K562 (cell line): ENCODE results near the gene CDC14A. TPM values are rescaled to one million over a fixed set of nuclear protein-coding genes. Genes with fewer than 3 reads are reported as not detected.

Source experiments
- ATAC-seq: fragments of 200-7000 bp; cut with Tn5 transposase; 3 replicates; pipeline ENCODE4 v1.9.1; 2020; ENCODE audit warnings: moderate library complexity
- BruUV-seq: library from RNA; stranded (reverse); fragments of 400-500 nt; replicated peaks from 2 replicates; lab custom pipeline; 2021; lab: Mats Ljungman, UMichigan
- CTCF ChIA-PET: fragments of 300-600 bp; formaldehyde crosslinking; extraction: SDS; loops from one replicate; lab custom pipeline; 2021; ENCODE audit warnings: low intra/inter-chr PET ratio; lab: Yijun Ruan, JAX
- POLR2A ChIA-PET: fragments of 300-600, 350-650 bp; sonication (Branson Sonifier 250); formaldehyde crosslinking; extraction: SDS; loops from one replicate; lab custom pipeline; 2021; ENCODE audit warnings: antibody characterized with exemption, inconsistent platforms; lab: Yijun Ruan, JAX
- DNase-seq, 4 experiments: peaks; one replicate each; pipeline versions ENCODE4 v3.0.0 to v3.0.0-alpha.2; 2011 to 2018; ENCODE audit warnings: low spot score in 3 of 4, mixed read lengths in 3 of 4; ENCODE audit errors: extremely low read depth in 1 of 4
- FAIRE-seq: peaks from 2 replicates; lab custom pipeline; 2011; peaks lifted over from hg19 to GRCh38; lab: Jason Lieb, UNC
- H2AFZ ChIP-seq: 2 replicates; pipeline ENCODE4 v1.6.0; 2011; ENCODE audit warnings: low read depth, low read length, control low read depth, inconsistent platforms
- H3K27ac ChIP-seq: fragments of 200-600 bp; 3 replicates; pipeline ENCODE4 v1.8.0; 2011; ENCODE audit warnings: low read depth, mild to moderate bottlenecking, control low read depth, inconsistent platforms, low read length, moderate library complexity, mixed read lengths; ENCODE audit errors: extremely low read depth
- H3K27me3 ChIP-seq, 2 experiments: fragments of 300-600 bp in 1 of 2; 2 replicates in 1 of 2; 3 replicates in 1 of 2; pipeline versions ENCODE4 v1.6.0 to v1.8.0; 2011; ENCODE audit warnings: inconsistent platforms in 2 of 2, low read length in 2 of 2, mild to moderate bottlenecking in 1 of 2, mixed read lengths in 1 of 2, moderate library complexity in 1 of 2; ENCODE audit not compliant: control insufficient read depth in 2 of 2, insufficient read depth in 2 of 2
- H3K36me3 ChIP-seq: fragments of 300-600 bp; 3 replicates; pipeline ENCODE4 v1.8.0; 2011; ENCODE audit warnings: mild to moderate bottlenecking, low read length, inconsistent platforms; ENCODE audit not compliant: control insufficient read depth, insufficient read depth
- H3K4me1 ChIP-seq, 2 experiments: fragments of 200-600 bp in 1 of 2; replicated peaks in 1 of 2; 2 replicates in 1 of 2; 3 replicates in 1 of 2; pipeline versions ENCODE4 v1.5.1 to v1.8.0; 2011; ENCODE audit warnings: inconsistent platforms in 2 of 2, low read length in 2 of 2, mild to moderate bottlenecking in 1 of 2, mixed read lengths in 1 of 2, moderate library complexity in 1 of 2; ENCODE audit not compliant: control insufficient read depth in 2 of 2, insufficient read depth in 2 of 2
- H3K4me2 ChIP-seq: 2 replicates; pipeline ENCODE4 v1.6.1; 2011; ENCODE audit warnings: low read length, control low read depth, inconsistent platforms, mixed read lengths; ENCODE audit not compliant: insufficient read depth
- H3K4me3 ChIP-seq: fragments of 200-600 bp; sonication (generic), shearing (Covaris generic); 2 replicates; pipeline ENCODE4 v1.5.1; 2016; ENCODE audit warnings: control low read depth, inconsistent platforms
- H3K79me2 ChIP-seq: fragments of 200-600 bp; 3 replicates; pipeline ENCODE4 v1.8.0; 2011; ENCODE audit warnings: low read length, inconsistent platforms; ENCODE audit not compliant: control insufficient read depth, insufficient read depth
- H3K9ac ChIP-seq, 2 experiments: 2 replicates each; pipeline versions ENCODE4 v1.6.0 to v1.6.1; 2011; ENCODE audit warnings: low read depth in 2 of 2, low read length in 2 of 2, control low read depth in 1 of 2, inconsistent platforms in 1 of 2, mild to moderate bottlenecking in 1 of 2, mixed read lengths in 1 of 2; ENCODE audit not compliant: insufficient read depth in 1 of 2
- H3K9me1 ChIP-seq: one replicate; pipeline ENCODE4 v1.6.0; 2011; ENCODE audit warnings: inconsistent platforms, mild to moderate bottlenecking, low read length, moderate library complexity; ENCODE audit not compliant: control insufficient read depth, insufficient read depth
- H3K9me3 ChIP-seq: replicated peaks from 2 replicates; pipeline ENCODE4 v1.5.1; 2011; ENCODE audit warnings: low read depth, low read length, inconsistent platforms; ENCODE audit not compliant: control insufficient read depth, insufficient read depth
- H4K20me1 ChIP-seq: replicated peaks from 2 replicates; pipeline ENCODE4 v1.6.1; 2011; ENCODE audit warnings: low read length, inconsistent platforms, mixed read lengths; ENCODE audit not compliant: control insufficient read depth, insufficient read depth
- ARHGAP35 ChIP-seq: fragments of 450-650 bp; IDR thresholded peaks from 2 replicates; pipeline ENCODE4 v1.6.1; 2018; ENCODE audit not compliant: partially characterized antibody
- BRF1 ChIP-seq: IDR thresholded peaks from 3 replicates; pipeline ENCODE4 v1.6.1; 2011; ENCODE audit warnings: borderline replicate concordance, mild to moderate bottlenecking; ENCODE audit not compliant: insufficient read length; ENCODE audit errors: extremely low read depth
- HMGXB4 ChIP-seq: sonication (generic); formaldehyde crosslinking; IDR thresholded peaks from 2 replicates; pipeline ENCODE4 v1.8.1; 2023; ENCODE audit warnings: mild to moderate bottlenecking, missing genetic modification reagents
- KAT8 ChIP-seq: fragments of 450-650 bp; IDR thresholded peaks from 2 replicates; pipeline ENCODE4 v1.6.1; 2016; ENCODE audit warnings: low read depth, mild to moderate bottlenecking
- NONO ChIP-seq, 2 experiments: fragments of 200-400 bp in 1 of 2; fragments of 450-650 bp in 1 of 2; formaldehyde crosslinking in 1 of 2; IDR thresholded peaks; 2 replicates each; pipeline ENCODE4 v1.6.1; 2017; ENCODE audit warnings: low read depth in 2 of 2, mild to moderate bottlenecking in 2 of 2, moderate library complexity in 2 of 2, low read length in 1 of 2
- RHOXF2B ChIP-seq: fragments of 250-450 bp; sonication (Bioruptor Pico); conservative IDR thresholded peaks from 2 replicates; pipeline ENCODE4 v1.5.1; 2021
- SPI1 ChIP-seq: IDR thresholded peaks from 2 replicates; pipeline ENCODE4 v1.6.1; 2011; ENCODE audit warnings: low read depth, low read length, control low read depth, borderline replicate concordance
- TFE3 ChIP-seq: fragments of 450-650 bp; formaldehyde crosslinking; IDR thresholded peaks from 2 replicates; pipeline ENCODE4 v1.4.0; 2020; ENCODE audit warnings: mild to moderate bottlenecking, mixed read lengths
- ZNF277 ChIP-seq: fragments of 250-450 bp; sonication (Bioruptor Pico); IDR thresholded peaks from 2 replicates; pipeline ENCODE4 v1.8.0; 2022; ENCODE audit warnings: inconsistent platforms, mild to moderate bottlenecking, moderate library complexity, borderline replicate concordance
- ZNF311 ChIP-seq: fragments of 250-450 bp; sonication (Bioruptor Pico); IDR thresholded peaks from 2 replicates; pipeline ENCODE4 v1.4.0; 2020; ENCODE audit warnings: mild to moderate bottlenecking, moderate library complexity
- WGBS: fragments of 100-300 bp; shearing (Covaris generic); methylation state at CpG from one replicate; pipeline ENCODE4 v1.1.6; 2016; ENCODE audit warnings: low coverage, mixed read lengths; ENCODE audit not compliant: insufficient coverage; ENCODE audit errors: missing lambda C conversion rate; 5-methylcytosine and 5-hydroxymethylcytosine counted together
- in situ Hi-C: fragments of 300-500 bp; cut with MboI; formaldehyde crosslinking; loops from 4 replicates; pipeline ENCODE4 v1.15.0; 2018; ENCODE audit warnings: inconsistent platforms, mixed read lengths
- intact Hi-C: fragments of 100-400 bp; cut with micrococcal nuclease; formaldehyde crosslinking; loops from 2 replicates; pipeline ENCODE4 v1.14.2; 2022
- polyA plus RNA-seq, 8 experiments: library from polyadenylated mRNA; depleted of rRNA in 4 of 8; stranded (reverse) in 5 of 8; unstranded in 3 of 8; fragments of >200 nt; fragmentation: Nextera tagmentation in 2 of 8; fragmentation: Illumina TruSeq in 1 of 8; extraction: Ambion mirVana in 2 of 8; extraction: Trizol in 1 of 8; gene quantifications; 2 replicates each; pipeline versions ENCODE4 v1.2.1 to v1.2.3, GENCODE V29; 2011 to 2014; ENCODE audit warnings: inconsistent platforms in 1 of 8, missing spikeins in 1 of 8
- total RNA-seq, 7 experiments: library from RNA; depleted of rRNA in 6 of 7; stranded (reverse); fragments of >200 nt in 6 of 7; fragmentation: Illumina TruSeq in 2 of 7; extraction: Trizol in 2 of 7; gene quantifications; 2 replicates each; pipeline versions ENCODE4 v1.2.1 to v1.2.3, GENCODE V29; 2011 to 2021; ENCODE audit warnings: low replicate concordance in 1 of 7

The CDC14A gene
- total and polyA plus RNA-seq, 9 of the 15 experiments (the other 6 are each of a cell fraction or from before 2014, with no cell fraction given), result 17.0 to 74.3 (median 33.4) TPM

GRCh38 chr1:100380635-100381034 is 28.3 kb downstream of the CDC14A start (continued):
- TF ChIP-seq NONO (IDR thresholded peaks at IDR 0.05; ENCODE audit: low read depth in 2 of 2, low read length in 1 of 2), result no peak
- no peak for TF ChIP-seq ZNF277

- no peaks in the 10 kb centered on the region for H4K20me1 ChIP-seq
- BruUV-seq, result no TSS peak
- peaks cover 87% of the 10 kb centered on the region for H3K79me2 ChIP-seq
- no peak overlapping the region for H2AFZ ChIP-seq
- peaks cover 5 to 7% of the 10 kb centered on the region in 2 experiments; a peak in 2 of 5 replicates for H3K4me1 ChIP-seq
- ATAC-seq (no peak), DNase-seq (no peak), FAIRE-seq (no peak)
- H3K27me3 ChIP-seq, result no peaks in the 10 kb centered on the region
- in situ Hi-C loops (no loop called here), intact Hi-C loops (no loop called here)
- CTCF ChIA-PET, result no interaction called here
- H3K9me1 ChIP-seq, result no peaks in the 10 kb centered on the region
- no peak overlapping the region for H3K27ac ChIP-seq
- POLR2A ChIA-PET, result interaction anchor here (1.1 to 1.2 kb wide), 2 partner anchors 9 to 20 kb away, joined by 3 read pairs; no protein-coding TSS in a partner anchor
- H3K4me2 ChIP-seq, result no peak overlapping the region
- H3K36me3 ChIP-seq, result peaks cover 72% of the 10 kb centered on the region; the same call in 2 of the 3 replicates
- no peak overlapping the region for H3K4me3 ChIP-seq
- TF ChIP-seq SPI1 (peak; percentile 88), HMGXB4 (CRISPR knock-in tag) (no peak), BRF1 (no peak), TFE3 (CRISPR knock-in tag) (no peak), RHOXF2B (CRISPR knock-in tag) (no peak), ZNF311 (CRISPR knock-in tag) (no peak), KAT8 (no peak), ARHGAP35 (no peak)
- H3K9ac ChIP-seq, result no peak overlapping the region
- 80% methylated on average over 1 of the region's 1 CpG for WGBS
- no peaks in the 10 kb centered on the region for H3K9me3 ChIP-seq
Observed at GRCh38 chr1:100382657-100383056, 30.4 kb downstream of the CDC14A start.
